Measurements from ENCODE around the gene SHMT2. TPM values are rescaled to one million over a fixed set of nuclear protein-coding genes. Genes with fewer than 3 reads are reported as not detected.

Gene SHMT2
- total RNA-seq, 4 donors from 2014 or later = 20.5 to 42.4 (median 34.4) TPM

- H3K9me3 ChIP-seq = no peaks in the 10 kb centered on the region
- WGBS, 2 donors (ENCODE audit: low coverage in 1 of 2) = 55 to 87% methylated on average over 4 to 15 of the region's 22 CpGs
- no peak for ATAC-seq
- no peaks in the 10 kb centered on the region for H3K36me3 ChIP-seq
- H3K4me3 ChIP-seq = no peak overlapping the region
- peaks cover 0 to 36% (median 6%) of the 10 kb centered on the region in 3 donors for H3K4me1 ChIP-seq
- peaks cover 92% of the 10 kb centered on the region for H3K27me3 ChIP-seq
- no peak overlapping the region for H3K27ac ChIP-seq
- no peak for TF ChIP-seq EP300 (IDR thresholded peaks at IDR 0.05)
- TF ChIP-seq CTCF (IDR thresholded peaks at IDR 0.05) = no peak
- TF ChIP-seq POLR2AphosphoS5 (IDR thresholded peaks at IDR 0.05) = no peak
- TF ChIP-seq POLR2A (IDR thresholded peaks at IDR 0.05) = no peak
These were observed 6.0 kb upstream of the SHMT2 start for GRCh38 chr12:57223191-57224165.

- TF ChIP-seq POLR2A (IDR thresholded peaks at IDR 0.05) = no peak
- no peak for TF ChIP-seq EP300 (IDR thresholded peaks at IDR 0.05)
- TF ChIP-seq POLR2AphosphoS5 (IDR thresholded peaks at IDR 0.05) = no peak
- TF ChIP-seq CTCF (IDR thresholded peaks at IDR 0.05) = no peak
- peaks cover 82% of the 10 kb centered on the region for H3K27me3 ChIP-seq
- no peak overlapping the region for H3K27ac ChIP-seq
- 58% methylated on average over 5 of the region's 30 CpGs; no CpG with 5 or more reads in 1 of the 2 donors for WGBS, 2 donors (ENCODE audit: low coverage in 1 of 2)
- H3K9me3 ChIP-seq = no peaks in the 10 kb centered on the region
- H3K36me3 ChIP-seq = no peaks in the 10 kb centered on the region
- no peak for ATAC-seq
- H3K4me3 ChIP-seq = no peak overlapping the region
- H3K4me1 ChIP-seq = peaks cover 0 to 42% (median 6%) of the 10 kb centered on the region in 3 donors
These were observed 5.1 kb upstream of the SHMT2 start for GRCh38 chr12:57224278-57224972.

- H3K9me3 ChIP-seq = no peaks in the 10 kb centered on the region
- peaks cover 75% of the 10 kb centered on the region for H3K27me3 ChIP-seq
- no peak overlapping the region for H3K27ac ChIP-seq
- TF ChIP-seq POLR2AphosphoS5 (IDR thresholded peaks at IDR 0.05) (no peak), POLR2A (IDR thresholded peaks at IDR 0.05) (no peak), CTCF (IDR thresholded peaks at IDR 0.05) (peak in 3 of 4 experiments; percentile 35 to 67 (median 38)), EP300 (IDR thresholded peaks at IDR 0.05) (no peak)
- no peak overlapping the region for H3K4me3 ChIP-seq
- WGBS, 2 donors (ENCODE audit: low coverage in 1 of 2) = 20 to 21% methylated on average over 1 to 11 of the region's 61 CpGs
- H3K36me3 ChIP-seq = no peaks in the 10 kb centered on the region
- H3K4me1 ChIP-seq = peaks cover 0 to 45% (median 7%) of the 10 kb centered on the region in 3 donors
- peak; percentile 27 for ATAC-seq
These were observed 4.4 kb upstream of the SHMT2 start for GRCh38 chr12:57224973-57225679.

- Histone ChIP-seq H3K36me3 (no peaks in the 10 kb centered on the region), H3K27ac (no peak overlapping the region), H3K4me3 (no peak overlapping the region), H3K27me3 (peaks cover 69% of the 10 kb centered on the region), H3K4me1 (peaks cover 0 to 47% (median 13%) of the 10 kb centered on the region in 3 donors), H3K9me3 (no peaks in the 10 kb centered on the region)
- 40 to 58% methylated on average over 3 to 5 of the region's 18 CpGs for WGBS, 2 donors (ENCODE audit: low coverage in 1 of 2)
- TF ChIP-seq POLR2A (IDR thresholded peaks at IDR 0.05) = no peak
- no peak for TF ChIP-seq EP300 (IDR thresholded peaks at IDR 0.05)
- TF ChIP-seq POLR2AphosphoS5 (IDR thresholded peaks at IDR 0.05) = no peak
- no peak for TF ChIP-seq CTCF (IDR thresholded peaks at IDR 0.05)
- ATAC-seq = no peak
These were observed 3.8 kb upstream of the SHMT2 start for GRCh38 chr12:57225680-57226210.
